T-helper 17 cell (primary cell): Measurements from ENCODE around the gene BIRC3. TPM values are rescaled to one million over a fixed set of nuclear protein-coding genes. Genes with fewer than 3 reads are reported as not detected.
"Not testable (repeated sequence)": the region's sequence is repeated elsewhere in the genome, so short reads cannot be mapped to it uniquely, and the experiment has no call there.

Source experiments
- ATAC-seq: fragments of 150-1000 bp; cut with Tn5 transposase; 2 replicates; pipeline ENCODE4 v1.10.0; 2021; ENCODE audit warnings: mild to moderate bottlenecking, moderate library complexity
- DNase-seq, 3 donors: peaks; one replicate each; pipeline versions ENCODE4 v3.0.0 to v3.0.0-alpha.2; 2020 to 2021
- H3K9me3 ChIP-seq: one replicate; pipeline ENCODE4 v1.7.0; 2013; ENCODE audit warnings: low read length, mild to moderate bottlenecking; ENCODE audit not compliant: control insufficient read depth, poor library complexity, severe bottlenecking
- H3K27ac Mint-ChIP-seq: one replicate; pipeline ENCODE4 v1.8.0; 2022; ENCODE audit warnings: mild to moderate bottlenecking, moderate library complexity, mixed read lengths
- H3K27me3 Mint-ChIP-seq: one replicate; pipeline ENCODE4 v1.8.0; 2022; ENCODE audit warnings: mixed read lengths
- H3K36me3 Mint-ChIP-seq: one replicate; pipeline ENCODE4 v1.8.0; 2022; ENCODE audit warnings: low read depth, mixed read lengths
- H3K4me1 Mint-ChIP-seq: one replicate; pipeline ENCODE4 v1.8.0; 2022; ENCODE audit warnings: mild to moderate bottlenecking, mixed read lengths
- H3K4me3 Mint-ChIP-seq: one replicate; pipeline ENCODE4 v1.8.0; 2022; ENCODE audit warnings: mild to moderate bottlenecking, moderate library complexity, mixed read lengths
- total RNA-seq, 4 donors: library from RNA in 2 of 4; stranded (reverse) in 2 of 4; gene quantifications; one replicate each; pipeline ENCODE4 v1.2.3 and lab custom pipeline; 2022 to 2026

Gene BIRC3
- total RNA-seq, 2 donors from 2014 or later: 117 to 139 TPM

GRCh38 chr11:102346456-102346747 lies 29.1 kb downstream of the BIRC3 start:
- H3K9me3 ChIP-seq: no peaks in the 10 kb centered on the region
- DNase-seq: no peak
- H3K27ac Mint-ChIP-seq: peak overlapping the region; percentile 99
- H3K4me3 Mint-ChIP-seq: peak overlapping the region; percentile 97
- ATAC-seq: no peak
- peaks cover 2% of the 10 kb centered on the region for H3K36me3 Mint-ChIP-seq
- H3K27me3 Mint-ChIP-seq: no peaks in the 10 kb centered on the region
- peaks cover 39% of the 10 kb centered on the region for H3K4me1 Mint-ChIP-seq

DNA sequence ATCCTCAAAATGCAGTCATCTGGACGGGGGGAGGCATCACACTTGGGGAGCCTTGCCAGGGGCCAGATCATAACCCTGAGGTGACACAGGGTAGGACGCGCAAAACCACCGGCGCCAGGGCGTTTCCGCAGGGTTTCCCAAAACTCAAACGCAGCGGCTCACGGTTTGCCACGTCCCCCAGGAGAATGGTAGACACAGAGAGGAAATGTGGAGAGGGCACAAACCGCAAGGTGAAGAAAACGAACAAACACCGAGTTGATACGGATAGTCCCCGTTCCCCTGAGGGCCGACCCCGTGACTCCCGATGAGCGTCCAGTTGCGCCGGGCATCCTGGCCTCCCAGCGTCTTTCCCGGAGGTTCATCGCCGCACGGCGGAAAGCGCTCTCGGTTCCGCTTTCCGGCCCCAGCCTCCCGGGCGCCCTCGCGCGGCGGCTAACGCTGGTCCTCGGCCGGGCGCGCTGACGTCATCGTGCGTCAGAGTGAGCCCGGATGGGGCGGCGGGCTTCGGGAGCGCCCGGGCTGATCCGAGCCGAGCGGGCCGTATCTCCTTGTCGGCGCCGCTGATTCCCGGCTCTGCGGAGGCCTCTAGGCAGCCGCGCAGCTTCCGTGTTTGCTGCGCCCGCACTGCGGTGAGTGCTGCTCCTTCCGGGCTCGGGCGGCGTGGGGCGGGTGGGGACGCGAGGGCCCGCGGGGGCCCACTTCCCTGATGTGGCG lies 29.6 kb downstream of the BIRC3 start, which contains the start of gene BIRC2:
BIRC2 (plus strand) TSS at position 467 of the 714 bp plus-strand sequence. CDS start 2,641 bp downstream, outside the sequence.
- Mint-ChIP-seq H3K4me1 (peaks cover 37% of the 10 kb centered on the region), H3K27me3 (no peaks in the 10 kb centered on the region), H3K4me3 (peak within 1 kb of the TSS; percentile 97), H3K36me3 (peaks cover 2% of the 10 kb centered on the region), H3K27ac (peak within 1 kb of the TSS; percentile 99)
- ATAC-seq: peak; percentile 84
- peak; percentile 92 to 98 (median 94) for DNase-seq
- H3K9me3 ChIP-seq: no peaks in the 10 kb centered on the region

DNA sequence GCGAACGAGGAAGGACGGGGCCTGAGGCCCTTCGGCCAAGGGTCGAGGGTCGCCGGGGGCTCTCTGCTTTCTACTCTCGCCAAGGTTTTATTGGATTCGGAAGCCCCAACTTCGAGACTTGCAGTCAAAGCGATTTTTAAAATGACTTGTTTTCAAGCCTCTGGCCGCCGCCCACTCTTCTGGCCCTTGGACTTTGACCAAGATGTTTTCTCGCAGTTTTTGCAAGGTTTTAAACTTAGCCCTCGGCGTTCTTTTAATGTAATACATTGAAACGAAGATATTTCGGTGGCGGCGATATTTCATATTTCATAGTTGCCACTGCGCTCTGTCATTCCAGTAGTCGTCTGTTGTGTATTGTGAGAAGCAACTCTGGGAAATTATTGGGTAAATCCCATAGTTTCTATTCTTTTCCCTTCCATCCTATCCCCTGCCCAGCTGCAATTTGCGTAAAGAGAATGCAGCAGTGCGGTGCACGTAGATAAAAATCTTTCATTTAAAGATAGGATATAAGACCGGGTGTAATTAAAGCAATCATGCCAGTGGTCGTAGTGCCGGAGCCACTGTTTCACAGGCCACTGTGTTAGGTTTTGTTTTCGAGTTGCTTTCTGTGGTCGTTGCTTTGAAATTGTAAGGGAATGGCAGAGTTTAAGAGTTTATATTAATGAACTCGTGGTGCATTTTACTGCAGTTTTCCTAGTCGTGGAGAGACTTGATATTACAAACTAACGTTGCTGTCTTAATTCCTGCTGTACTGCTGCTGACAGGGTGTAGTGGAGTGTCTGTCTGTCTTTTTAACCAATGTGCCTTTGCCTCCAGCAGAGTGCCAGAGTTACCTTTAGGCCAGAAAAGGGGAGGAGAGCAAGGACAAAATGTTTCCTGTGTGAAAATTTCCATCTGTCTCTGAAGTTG lies 30.4 kb downstream of the BIRC3 start:
- peaks cover 2% of the 10 kb centered on the region for H3K36me3 Mint-ChIP-seq
- no peaks in the 10 kb centered on the region for H3K27me3 Mint-ChIP-seq
- peaks cover 35% of the 10 kb centered on the region for H3K4me1 Mint-ChIP-seq
- ATAC-seq (no peak), DNase-seq (no peak)
- H3K9me3 ChIP-seq: no peaks in the 10 kb centered on the region
- peak overlapping the region; percentile 97 for H3K4me3 Mint-ChIP-seq
- peak overlapping the region; percentile 99 for H3K27ac Mint-ChIP-seq

DNA sequence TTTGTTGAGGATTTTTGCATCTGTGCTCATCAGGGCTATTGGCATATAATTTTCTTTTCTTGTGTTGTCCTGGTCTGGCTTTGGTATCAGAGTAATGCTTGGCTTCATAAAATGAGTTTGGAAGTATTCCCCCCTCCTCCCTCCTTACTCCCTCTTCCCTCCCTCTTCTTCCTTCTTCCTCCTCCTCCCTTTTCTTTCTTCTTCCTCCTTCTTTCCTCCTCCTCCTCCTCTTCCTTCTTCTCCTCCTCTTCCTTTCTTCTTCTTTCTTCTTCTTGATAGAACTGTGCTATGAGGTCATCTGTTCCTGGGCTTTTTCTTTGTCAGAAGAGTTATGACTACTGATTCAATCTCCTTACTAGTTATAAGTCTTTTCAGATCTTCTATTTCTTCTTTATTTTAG lies 39.8 kb downstream of the BIRC3 start:
- Mint-ChIP-seq H3K27me3 (no peaks in the 10 kb centered on the region), H3K36me3 (peaks cover 6% of the 10 kb centered on the region), H3K4me1 (peaks cover 48% of the 10 kb centered on the region), H3K4me3 (peak overlapping the region; percentile 66), H3K27ac (peak overlapping the region; percentile 37)
- no peak for DNase-seq
- no peak for ATAC-seq
- H3K9me3 ChIP-seq: no peaks in the 10 kb centered on the region

- ATAC-seq (no peak), DNase-seq (no peak)
- Mint-ChIP-seq H3K27ac (peak overlapping the region; percentile 96), H3K4me1 (peaks cover 43% of the 10 kb centered on the region), H3K27me3 (no peaks in the 10 kb centered on the region), H3K36me3 (peaks cover 9% of the 10 kb centered on the region), H3K4me3 (no peak overlapping the region)
- H3K9me3 ChIP-seq: no peaks in the 10 kb centered on the region
Measured at GRCh38 chr11:102359372-102359771, 42.1 kb downstream of the BIRC3 start.

GRCh38 chr11:102360681-102361080 lies 43.4 kb downstream of the BIRC3 start:
- Mint-ChIP-seq H3K4me1 (peaks cover 47% of the 10 kb centered on the region), H3K36me3 (peaks cover 16% of the 10 kb centered on the region), H3K4me3 (peak overlapping the region; percentile 88), H3K27ac (peak overlapping the region; percentile 96), H3K27me3 (no peaks in the 10 kb centered on the region)
- ATAC-seq (peak; percentile 47), DNase-seq (no peak)
- no peaks in the 10 kb centered on the region for H3K9me3 ChIP-seq

GRCh38 chr11:102361086-102362031 lies 44.1 kb downstream of the BIRC3 start:
- peaks cover 49% of the 10 kb centered on the region for H3K4me1 Mint-ChIP-seq

DNA sequence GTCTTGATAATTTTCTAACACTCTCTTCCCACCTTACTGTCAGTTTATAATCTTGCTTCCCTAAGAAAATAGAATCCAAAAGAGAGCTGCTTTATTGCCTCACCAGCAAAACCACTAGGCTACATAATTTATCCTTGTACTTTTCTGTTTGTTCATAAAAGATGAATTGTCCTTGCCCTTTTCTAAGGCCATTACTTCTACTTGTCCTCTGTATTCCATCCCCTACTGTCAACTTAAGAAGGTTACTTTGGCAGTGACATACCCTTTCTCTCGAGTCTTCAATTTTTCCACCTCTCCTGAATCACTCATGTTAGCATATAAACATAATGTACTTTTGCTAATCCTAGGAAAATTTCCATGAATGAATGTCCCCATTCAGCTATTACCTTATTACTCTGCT lies 47.7 kb downstream of the BIRC3 start:
- Mint-ChIP-seq H3K36me3 (peaks cover 23% of the 10 kb centered on the region), H3K27me3 (no peaks in the 10 kb centered on the region), H3K27ac (peak overlapping the region; percentile 86), H3K4me1 (peaks cover 43% of the 10 kb centered on the region), H3K4me3 (no peak overlapping the region)
- H3K9me3 ChIP-seq: no peaks in the 10 kb centered on the region
- no peak for DNase-seq
- ATAC-seq: no peak

More at GRCh38 chr11:102361086-102362031, 44.1 kb downstream of the BIRC3 start:
- H3K27me3 Mint-ChIP-seq: no peaks in the 10 kb centered on the region
- DNase-seq (peak in 1 of 3 donors; percentile 14), ATAC-seq (peak; percentile 73)
- H3K36me3 Mint-ChIP-seq: peaks cover 18% of the 10 kb centered on the region
- no peaks in the 10 kb centered on the region for H3K9me3 ChIP-seq
- H3K4me3 Mint-ChIP-seq: peak overlapping the region; percentile 88
- H3K27ac Mint-ChIP-seq: peak overlapping the region; percentile 96

GRCh38 chr11:102367364-102367763 lies 50.1 kb downstream of the BIRC3 start:
- no peaks in the 10 kb centered on the region for H3K9me3 ChIP-seq
- H3K4me1 Mint-ChIP-seq: peaks cover 31% of the 10 kb centered on the region
- H3K4me3 Mint-ChIP-seq: peak overlapping the region; percentile 5
- peaks cover 21% of the 10 kb centered on the region for H3K36me3 Mint-ChIP-seq
- ATAC-seq (peak; percentile 77), DNase-seq (no peak)
- H3K27me3 Mint-ChIP-seq: no peaks in the 10 kb centered on the region
- H3K27ac Mint-ChIP-seq: peak overlapping the region; percentile 86

DNA sequence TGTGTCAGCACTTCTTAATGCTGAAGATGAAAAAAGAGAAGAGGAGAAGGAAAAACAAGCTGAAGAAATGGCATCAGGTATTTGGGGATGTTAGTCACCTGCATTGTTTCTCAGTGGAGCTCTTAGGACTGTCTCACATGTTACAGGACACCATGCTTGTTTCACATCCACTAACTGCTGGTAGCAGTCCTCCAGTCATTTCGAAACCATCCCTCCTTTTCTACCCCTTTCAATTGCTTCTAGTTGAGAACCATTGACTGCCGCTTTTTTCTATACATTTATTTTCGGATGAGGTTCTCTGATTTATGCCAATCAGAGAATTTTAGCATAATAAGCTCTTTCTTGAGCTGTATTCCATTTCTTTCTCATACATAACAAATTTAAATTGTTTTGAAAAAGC lies 51.2 kb downstream of the BIRC3 start:
- DNase-seq (no peak), ATAC-seq (no peak)
- peaks cover 21% of the 10 kb centered on the region for H3K36me3 Mint-ChIP-seq
- no peaks in the 10 kb centered on the region for H3K9me3 ChIP-seq
- H3K4me3 Mint-ChIP-seq: no peak overlapping the region
- peak overlapping the region; percentile 86 for H3K27ac Mint-ChIP-seq
- H3K27me3 Mint-ChIP-seq: no peaks in the 10 kb centered on the region
- peaks cover 31% of the 10 kb centered on the region for H3K4me1 Mint-ChIP-seq

DNA sequence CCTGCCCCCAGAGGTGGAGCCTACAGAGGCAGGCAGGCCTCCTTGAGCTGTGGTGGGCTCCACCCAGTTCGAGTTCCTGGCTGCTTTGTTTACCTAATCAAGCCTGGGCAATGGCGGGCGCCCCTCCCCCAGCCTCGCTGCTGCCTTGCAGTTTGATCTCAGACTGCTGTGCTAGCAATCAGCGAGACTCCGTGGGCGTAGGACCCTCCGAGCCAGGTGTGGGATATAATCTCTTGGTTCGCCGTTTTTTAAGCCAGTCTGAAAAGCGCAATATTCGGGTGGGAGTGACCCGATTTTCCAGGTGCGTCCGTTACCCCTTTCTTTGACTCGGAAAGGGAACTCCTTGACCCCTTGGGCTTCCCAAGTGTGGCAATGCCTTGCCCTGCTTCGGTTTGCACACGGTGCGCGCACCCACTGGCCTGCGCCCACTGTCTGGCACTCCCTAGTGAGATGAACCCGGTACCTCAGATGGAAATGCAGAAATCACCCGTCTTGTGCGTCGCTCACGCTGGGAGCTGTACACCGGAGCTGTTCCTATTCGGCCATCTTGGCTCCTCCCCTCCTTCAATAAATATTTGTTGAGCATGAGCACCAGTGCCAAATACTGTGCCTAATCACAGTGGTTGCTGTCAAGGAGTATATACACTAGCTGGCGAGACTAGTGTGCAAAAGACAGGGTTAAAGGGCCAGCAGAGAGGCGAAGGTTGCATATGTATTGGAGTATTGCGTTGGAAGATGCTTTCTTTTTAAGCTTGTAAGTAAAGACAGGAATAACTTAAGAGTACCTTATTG lies 57.5 kb downstream of the BIRC3 start:
- peak overlapping the region; percentile 53 for H3K27ac Mint-ChIP-seq
- H3K4me1 Mint-ChIP-seq: peaks cover 18% of the 10 kb centered on the region
- peak overlapping the region; percentile 15 for H3K4me3 Mint-ChIP-seq
- not testable (repeated sequence) for DNase-seq, ATAC-seq, H3K27me3 Mint-ChIP-seq, H3K36me3 Mint-ChIP-seq, H3K9me3 ChIP-seq

DNA sequence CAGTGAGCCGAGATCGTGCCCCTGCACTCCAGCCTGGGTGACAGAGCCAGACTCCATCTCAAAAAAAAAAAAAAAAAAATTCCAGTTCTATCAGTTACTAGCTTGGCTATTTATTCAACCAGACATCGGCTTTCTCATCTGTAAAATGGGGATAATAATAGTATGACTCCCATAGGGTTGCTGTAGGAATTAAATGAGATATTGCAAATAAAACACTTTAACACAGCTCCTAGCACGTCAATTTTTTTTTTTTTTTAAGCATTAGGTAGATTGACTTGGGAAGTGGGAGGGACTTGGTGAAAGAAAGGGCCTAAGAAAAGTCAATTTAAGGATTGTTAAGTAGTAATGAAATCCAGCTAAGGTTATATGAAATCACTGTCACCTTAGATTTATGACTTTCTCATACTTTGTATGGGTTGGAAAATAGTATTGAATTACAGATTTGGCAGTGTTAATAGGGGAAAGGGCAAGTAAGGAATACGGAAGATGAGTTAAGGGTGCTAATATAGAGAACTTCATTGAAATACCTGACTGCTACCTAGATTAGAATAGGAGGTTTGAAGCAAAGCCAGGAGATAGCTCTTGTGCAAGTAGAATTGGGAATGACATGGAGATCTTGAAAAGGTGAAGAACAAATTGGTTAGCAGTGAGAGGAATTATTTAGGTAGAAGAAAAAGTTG lies 58.6 kb downstream of the BIRC3 start:
- Mint-ChIP-seq H3K4me3 (no peak overlapping the region), H3K27me3 (no peaks in the 10 kb centered on the region), H3K36me3 (peaks cover 9% of the 10 kb centered on the region), H3K27ac (peak overlapping the region; percentile 53), H3K4me1 (peaks cover 19% of the 10 kb centered on the region)
- no peaks in the 10 kb centered on the region for H3K9me3 ChIP-seq
- no peak for ATAC-seq
- no peak for DNase-seq
